ENCODE measurements around the gene INSR. TPM values are rescaled to one million over a fixed set of nuclear protein-coding genes. Genes with fewer than 3 reads are reported as not detected.

Gene INSR
- total and polyA plus RNA-seq, 9 donors, result 7.9 to 17.9 (median 13.6) TPM

DNA sequence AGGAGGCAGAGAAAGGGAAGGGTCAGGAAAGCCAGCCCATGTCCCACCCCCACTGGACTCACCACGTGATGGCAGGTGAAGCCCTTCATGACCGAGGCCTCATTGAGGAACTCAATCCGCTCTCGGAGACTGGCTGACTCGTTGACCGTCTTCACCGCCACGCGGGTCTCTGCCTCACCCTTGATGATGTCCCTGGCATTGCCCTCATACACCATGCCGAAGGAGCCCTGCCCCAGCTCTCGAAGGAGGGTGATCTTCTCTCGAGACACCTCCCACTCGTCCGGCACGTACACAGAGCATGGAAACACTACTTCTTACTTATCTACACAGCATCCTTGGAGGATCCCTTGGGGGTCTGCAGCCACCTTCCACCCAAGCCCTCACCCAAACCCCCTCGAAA lies 169.0 kb downstream of the INSR start:
- Histone ChIP-seq H3K27me3 (ENCODE audit: control insufficient read depth, insufficient read depth, low read length) (no peaks in the 10 kb centered on the region), H3K4me1 (ENCODE audit: control insufficient read depth, insufficient read depth, low read length) (no peaks in the 10 kb centered on the region), H3K36me3 (ENCODE audit: control insufficient read depth, insufficient read depth, low read length) (peaks cover 59% of the 10 kb centered on the region), H3K27ac (ENCODE audit: low read length) (no peak overlapping the region), H3K9me3 (replicated peaks; ENCODE audit: control insufficient read depth, low read depth, low read length) (peaks cover 15% of the 10 kb centered on the region), H3K4me3 (ENCODE audit: low read length) (no peak overlapping the region)
- no peak for DNase-seq
- WGBS (ENCODE audit: insufficient coverage), result 95% methylated on average over 16 of the region's 16 CpGs

DNA sequence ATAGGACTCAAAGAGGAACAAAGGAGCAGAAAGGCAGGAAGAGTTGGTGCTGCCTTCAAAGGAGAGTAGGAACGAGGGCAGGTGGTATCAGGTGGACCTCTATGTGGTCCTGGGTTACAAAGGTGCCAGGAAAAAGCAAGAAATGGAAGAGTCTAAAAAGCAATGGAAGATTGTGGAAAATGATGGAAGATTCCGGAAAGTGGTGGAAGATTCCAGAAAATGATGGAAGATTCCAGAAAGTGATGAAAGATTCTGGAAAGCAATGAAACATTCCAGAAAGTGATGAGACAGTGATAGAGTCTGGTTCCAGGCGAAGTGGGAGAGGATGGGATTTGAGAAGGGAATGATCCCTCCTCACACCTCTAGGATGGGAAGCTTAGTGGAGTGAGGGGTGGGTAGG lies 169.4 kb downstream of the INSR start:
- Histone ChIP-seq H3K27ac (ENCODE audit: low read length) (no peak overlapping the region), H3K36me3 (ENCODE audit: control insufficient read depth, insufficient read depth, low read length) (peaks cover 59% of the 10 kb centered on the region), H3K4me3 (ENCODE audit: low read length) (no peak overlapping the region), H3K27me3 (ENCODE audit: control insufficient read depth, insufficient read depth, low read length) (no peaks in the 10 kb centered on the region), H3K4me1 (ENCODE audit: control insufficient read depth, insufficient read depth, low read length) (no peaks in the 10 kb centered on the region), H3K9me3 (replicated peaks; ENCODE audit: control insufficient read depth, low read depth, low read length) (peaks cover 15% of the 10 kb centered on the region)
- no peak for DNase-seq
- 33% methylated on average over 2 of the region's 3 CpGs for WGBS (ENCODE audit: insufficient coverage)

DNA sequence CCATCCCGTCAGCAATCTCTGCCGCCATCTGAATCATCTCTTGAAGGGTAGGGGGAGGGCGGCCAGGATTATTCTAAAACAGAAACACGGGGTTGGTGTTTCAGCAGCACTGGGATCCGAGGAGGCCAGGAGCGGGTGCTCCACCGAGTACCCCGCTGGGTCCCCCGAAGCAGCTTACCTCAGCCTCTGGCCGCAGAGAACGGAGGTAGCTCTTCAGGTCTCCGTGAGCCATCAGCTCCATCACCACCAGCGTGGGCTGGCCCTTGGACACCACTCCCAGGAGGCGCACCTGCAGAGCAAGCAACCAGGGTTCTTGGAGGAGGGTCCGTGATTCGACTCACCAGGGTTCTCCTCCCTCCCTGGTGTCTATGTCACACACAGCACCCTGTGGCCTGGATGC lies 171.5 kb downstream of the INSR start:
- no peaks in the 10 kb centered on the region for H3K4me1 ChIP-seq (ENCODE audit: control insufficient read depth, insufficient read depth, low read length)
- H3K4me3 ChIP-seq (ENCODE audit: low read length), result no peak overlapping the region
- DNase-seq, result no peak
- no peak overlapping the region for H3K27ac ChIP-seq (ENCODE audit: low read length)
- 98% methylated on average over 16 of the region's 16 CpGs for WGBS (ENCODE audit: insufficient coverage)
- H3K9me3 ChIP-seq (replicated peaks; ENCODE audit: control insufficient read depth, low read depth, low read length), result peaks cover 15% of the 10 kb centered on the region
- no peaks in the 10 kb centered on the region for H3K27me3 ChIP-seq (ENCODE audit: control insufficient read depth, insufficient read depth, low read length)
- peaks cover 61% of the 10 kb centered on the region for H3K36me3 ChIP-seq (ENCODE audit: control insufficient read depth, insufficient read depth, low read length)

GRCh38 chr19:7120499-7120898 lies 173.7 kb downstream of the INSR start:
- Histone ChIP-seq H3K27ac (ENCODE audit: low read length) (no peak overlapping the region), H3K36me3 (ENCODE audit: control insufficient read depth, insufficient read depth, low read length) (peaks cover 57% of the 10 kb centered on the region), H3K4me3 (ENCODE audit: low read length) (no peak overlapping the region), H3K4me1 (ENCODE audit: control insufficient read depth, insufficient read depth, low read length) (no peaks in the 10 kb centered on the region), H3K27me3 (ENCODE audit: control insufficient read depth, insufficient read depth, low read length) (no peaks in the 10 kb centered on the region), H3K9me3 (replicated peaks; ENCODE audit: control insufficient read depth, low read depth, low read length) (peaks cover 2% of the 10 kb centered on the region)
- DNase-seq, result no peak
- WGBS (ENCODE audit: insufficient coverage), result 94% methylated on average over 7 of the region's 10 CpGs

DNA sequence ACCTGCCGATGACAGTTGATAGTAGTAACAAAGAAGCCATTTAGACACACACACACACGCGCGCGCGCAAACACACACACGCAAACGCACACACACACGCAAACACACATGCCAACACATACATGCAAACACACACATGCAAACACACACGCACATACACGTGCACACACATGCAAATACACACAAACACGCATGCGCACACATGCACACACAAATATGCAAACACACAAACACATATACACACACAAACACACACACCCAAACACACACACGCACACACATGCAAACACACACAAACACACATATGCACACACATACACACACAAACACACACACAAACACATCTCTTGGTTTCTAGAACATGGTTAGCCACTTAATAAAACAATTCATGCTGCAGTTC lies 174.6 kb downstream of the INSR start:
- no peak for DNase-seq
- Histone ChIP-seq H3K4me3 (ENCODE audit: low read length) (no peak overlapping the region), H3K4me1 (ENCODE audit: control insufficient read depth, insufficient read depth, low read length) (no peaks in the 10 kb centered on the region), H3K36me3 (ENCODE audit: control insufficient read depth, insufficient read depth, low read length) (peaks cover 54% of the 10 kb centered on the region), H3K27ac (ENCODE audit: low read length) (no peak overlapping the region), H3K9me3 (replicated peaks; ENCODE audit: control insufficient read depth, low read depth, low read length) (no peaks in the 10 kb centered on the region), H3K27me3 (ENCODE audit: control insufficient read depth, insufficient read depth, low read length) (no peaks in the 10 kb centered on the region)
- WGBS (ENCODE audit: insufficient coverage), result 90% methylated on average over 6 of the region's 14 CpGs

GRCh38 chr19:7117248-7117647 lies 177.0 kb downstream of the INSR start:
- Histone ChIP-seq H3K27ac (ENCODE audit: low read length) (no peak overlapping the region), H3K4me3 (ENCODE audit: low read length) (no peak overlapping the region), H3K36me3 (ENCODE audit: control insufficient read depth, insufficient read depth, low read length) (peaks cover 46% of the 10 kb centered on the region), H3K4me1 (ENCODE audit: control insufficient read depth, insufficient read depth, low read length) (no peaks in the 10 kb centered on the region), H3K9me3 (replicated peaks; ENCODE audit: control insufficient read depth, low read depth, low read length) (peaks cover 4% of the 10 kb centered on the region), H3K27me3 (ENCODE audit: control insufficient read depth, insufficient read depth, low read length) (no peaks in the 10 kb centered on the region)
- no peak for DNase-seq
- WGBS (ENCODE audit: insufficient coverage), result 95% methylated on average over 8 of the region's 11 CpGs

DNA sequence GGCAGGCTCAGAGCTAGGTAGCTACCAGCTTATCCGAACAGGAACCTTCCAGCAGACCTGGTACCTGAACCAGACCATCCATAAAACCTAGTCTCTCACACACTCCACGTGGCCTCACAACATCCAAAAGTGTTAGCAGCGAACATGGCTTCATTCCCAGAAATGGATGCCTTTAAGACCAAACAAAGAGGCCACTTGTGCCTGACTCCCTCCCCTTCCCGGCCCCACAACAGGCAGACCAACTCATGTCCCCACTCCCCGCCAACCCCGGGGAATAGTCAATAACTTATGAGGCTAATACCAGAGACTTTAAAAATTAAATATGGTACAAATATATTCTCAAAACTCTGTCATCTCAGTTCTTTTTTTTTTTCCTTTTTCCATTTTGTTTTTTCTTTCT lies 178.5 kb downstream of the INSR start:
- no peak overlapping the region for H3K27ac ChIP-seq (ENCODE audit: low read length)
- 92% methylated on average over 2 of the region's 6 CpGs for WGBS (ENCODE audit: insufficient coverage)

DNA sequence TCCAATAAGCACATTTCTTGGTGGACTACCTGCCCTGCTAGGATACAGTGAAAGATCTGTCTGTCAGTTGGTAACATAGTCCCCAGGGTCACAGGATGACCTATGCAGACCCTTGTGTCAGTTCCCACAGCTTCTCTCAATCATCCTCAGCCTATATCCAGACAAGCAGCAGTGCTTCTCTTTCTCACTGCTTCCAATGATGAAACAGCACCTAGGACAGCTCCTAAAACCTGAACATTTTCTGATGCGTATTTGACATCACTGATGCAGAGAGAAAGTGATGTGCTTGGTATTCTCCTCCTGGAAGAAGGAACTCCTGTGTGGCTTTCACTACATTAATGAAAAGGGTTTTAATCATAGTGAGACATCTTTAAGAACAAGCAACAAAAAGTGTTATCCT lies 181.0 kb downstream of the INSR start:
- H3K36me3 ChIP-seq (ENCODE audit: control insufficient read depth, insufficient read depth, low read length), result peaks cover 18% of the 10 kb centered on the region
- no peak for DNase-seq
- WGBS (ENCODE audit: insufficient coverage), result no CpG with 5 or more reads among the region's 1 CpG
- H3K4me3 ChIP-seq (ENCODE audit: low read length), result no peak overlapping the region
- H3K4me1 ChIP-seq (ENCODE audit: control insufficient read depth, insufficient read depth, low read length), result no peaks in the 10 kb centered on the region
- H3K27ac ChIP-seq (ENCODE audit: low read length), result no peak overlapping the region
- peaks cover 4% of the 10 kb centered on the region for H3K9me3 ChIP-seq (replicated peaks; ENCODE audit: control insufficient read depth, low read depth, low read length)
- H3K27me3 ChIP-seq (ENCODE audit: control insufficient read depth, insufficient read depth, low read length), result no peaks in the 10 kb centered on the region

More for the DNA sequence above, 178.5 kb downstream of the INSR start:
- Histone ChIP-seq H3K9me3 (replicated peaks; ENCODE audit: control insufficient read depth, low read depth, low read length) (peaks cover 4% of the 10 kb centered on the region), H3K4me1 (ENCODE audit: control insufficient read depth, insufficient read depth, low read length) (no peaks in the 10 kb centered on the region), H3K36me3 (ENCODE audit: control insufficient read depth, insufficient read depth, low read length) (peaks cover 37% of the 10 kb centered on the region), H3K4me3 (ENCODE audit: low read length) (no peak overlapping the region), H3K27me3 (ENCODE audit: control insufficient read depth, insufficient read depth, low read length) (no peaks in the 10 kb centered on the region)
- DNase-seq, result no peak

DNA sequence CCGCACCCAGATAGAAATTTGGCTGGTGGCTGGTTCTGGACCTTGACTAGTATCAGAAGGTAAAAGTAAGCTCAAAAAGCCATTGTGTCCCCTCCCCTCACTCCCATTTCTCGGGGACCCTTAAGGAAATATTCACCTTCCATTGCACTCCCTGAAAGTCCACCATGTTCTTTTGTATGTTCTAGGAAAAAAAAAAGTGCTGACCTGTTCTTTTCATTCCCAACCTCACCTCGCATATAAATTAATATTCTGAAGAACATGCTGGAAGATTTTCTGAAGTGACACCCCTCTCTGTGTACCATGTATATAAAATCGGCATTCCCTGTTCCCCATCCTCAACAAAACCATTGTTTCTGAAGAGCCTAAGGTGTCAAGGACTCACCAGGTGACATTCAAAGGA lies 181.5 kb downstream of the INSR start:
- WGBS (ENCODE audit: insufficient coverage), result no CpG with 5 or more reads among the region's 4 CpGs
- Histone ChIP-seq H3K4me1 (ENCODE audit: control insufficient read depth, insufficient read depth, low read length) (no peaks in the 10 kb centered on the region), H3K4me3 (ENCODE audit: low read length) (no peak overlapping the region), H3K9me3 (replicated peaks; ENCODE audit: control insufficient read depth, low read depth, low read length) (peaks cover 4% of the 10 kb centered on the region), H3K36me3 (ENCODE audit: control insufficient read depth, insufficient read depth, low read length) (peaks cover 18% of the 10 kb centered on the region), H3K27me3 (ENCODE audit: control insufficient read depth, insufficient read depth, low read length) (no peaks in the 10 kb centered on the region), H3K27ac (ENCODE audit: low read length) (no peak overlapping the region)
- no peak for DNase-seq

- Histone ChIP-seq H3K4me1 (ENCODE audit: control insufficient read depth, insufficient read depth, low read length) (no peaks in the 10 kb centered on the region), H3K36me3 (ENCODE audit: control insufficient read depth, insufficient read depth, low read length) (no peaks in the 10 kb centered on the region), H3K4me3 (ENCODE audit: low read length) (no peak overlapping the region), H3K9me3 (replicated peaks; ENCODE audit: control insufficient read depth, low read depth, low read length) (peaks cover 4% of the 10 kb centered on the region), H3K27me3 (ENCODE audit: control insufficient read depth, insufficient read depth, low read length) (no peaks in the 10 kb centered on the region), H3K27ac (ENCODE audit: low read length) (no peak overlapping the region)
- WGBS (ENCODE audit: insufficient coverage), result 83% methylated on average over 1 of the region's 8 CpGs
- DNase-seq, result no peak
These were observed 184.4 kb downstream of the INSR start for GRCh38 chr19:7109678-7110289.
